GM19438 (cell line): ENCODE data around the gene CCDC88C.

Source experiments
- ATAC-seq: cut with Tn5 transposase; IDR thresholded peaks from one replicate; pipeline ENCODE4 v1.9.1; 2021; ENCODE audit warnings: low read depth; ENCODE audit not compliant: unreplicated experiment

Gene CCDC88C

DNA sequence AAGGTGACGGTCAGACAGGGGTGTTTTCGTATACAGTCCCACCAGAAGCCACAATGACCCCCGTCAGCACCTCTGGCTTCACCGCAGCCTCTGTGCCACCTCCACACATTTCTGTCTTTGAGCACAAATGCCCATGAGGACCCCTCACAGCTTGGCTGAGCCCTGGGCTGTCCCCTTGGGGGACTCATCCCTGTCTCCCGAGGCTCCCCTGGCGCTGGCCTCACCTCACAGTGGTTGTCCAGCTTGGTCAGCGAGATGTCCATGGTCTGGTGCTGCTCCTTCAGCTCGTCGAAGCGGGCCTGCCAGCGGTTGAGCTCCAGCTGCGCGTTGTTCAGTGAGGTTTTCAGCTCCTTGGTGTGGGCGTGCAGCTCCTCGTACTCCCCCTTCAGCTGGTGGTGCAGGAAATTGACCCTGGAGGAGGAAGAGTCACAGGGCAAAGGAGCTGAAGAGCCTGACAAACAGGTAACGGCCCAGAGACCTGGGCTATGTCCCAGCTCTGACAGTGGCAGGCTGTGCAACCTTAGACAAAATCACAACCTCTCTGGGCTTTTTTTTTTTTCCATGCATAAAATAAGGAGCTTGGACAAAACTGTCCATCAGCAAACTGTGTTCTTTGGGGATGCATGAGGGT is 120.4 kb downstream of the CCDC88C start:
- ATAC-seq = no peak

DNA sequence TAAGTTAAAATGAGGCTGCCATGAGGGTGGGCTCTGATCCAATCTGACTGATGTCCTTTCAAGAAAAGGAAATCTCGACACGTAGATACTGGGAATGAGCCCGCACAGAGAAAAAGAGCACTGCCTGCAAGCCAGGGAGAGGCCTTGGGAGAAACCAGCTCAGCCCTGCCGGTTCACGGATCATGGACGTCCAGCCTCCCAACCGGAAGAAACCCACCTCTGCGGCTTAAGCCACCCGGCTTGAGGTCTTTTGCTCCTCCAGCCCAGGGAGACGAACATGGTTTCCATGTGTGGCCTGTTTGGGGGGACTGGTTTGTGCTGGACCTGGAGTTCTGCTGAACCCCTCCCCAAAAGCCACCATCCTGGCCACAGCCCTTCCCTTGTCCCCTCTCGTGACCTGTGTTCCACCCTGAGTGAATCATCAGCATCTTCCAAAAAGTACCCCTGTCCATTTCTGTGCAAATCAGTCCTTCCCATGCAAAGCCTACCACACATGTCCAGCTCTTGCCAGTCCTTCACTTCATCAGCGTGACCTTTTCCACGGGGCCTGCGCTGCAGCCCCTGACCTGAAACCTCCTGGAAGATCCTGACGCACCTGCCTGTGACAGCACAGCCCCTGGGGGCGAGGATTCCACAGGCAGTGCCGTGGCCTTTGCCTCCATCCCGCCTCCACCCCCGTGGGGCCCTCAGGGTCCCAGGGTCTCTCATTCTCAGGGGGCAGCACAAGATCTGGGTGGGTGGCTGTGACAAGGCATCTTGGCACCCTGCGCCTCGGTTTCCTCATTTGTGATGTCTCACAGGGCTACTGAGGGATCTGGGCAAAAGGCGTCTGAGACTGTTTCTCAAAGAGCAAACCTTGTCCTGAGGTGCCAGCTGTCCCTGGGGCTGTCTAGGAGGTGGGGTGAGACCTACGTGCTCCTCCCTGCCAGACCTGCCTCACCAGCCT is 121.5 kb downstream of the CCDC88C start:
- no peak for ATAC-seq

DNA sequence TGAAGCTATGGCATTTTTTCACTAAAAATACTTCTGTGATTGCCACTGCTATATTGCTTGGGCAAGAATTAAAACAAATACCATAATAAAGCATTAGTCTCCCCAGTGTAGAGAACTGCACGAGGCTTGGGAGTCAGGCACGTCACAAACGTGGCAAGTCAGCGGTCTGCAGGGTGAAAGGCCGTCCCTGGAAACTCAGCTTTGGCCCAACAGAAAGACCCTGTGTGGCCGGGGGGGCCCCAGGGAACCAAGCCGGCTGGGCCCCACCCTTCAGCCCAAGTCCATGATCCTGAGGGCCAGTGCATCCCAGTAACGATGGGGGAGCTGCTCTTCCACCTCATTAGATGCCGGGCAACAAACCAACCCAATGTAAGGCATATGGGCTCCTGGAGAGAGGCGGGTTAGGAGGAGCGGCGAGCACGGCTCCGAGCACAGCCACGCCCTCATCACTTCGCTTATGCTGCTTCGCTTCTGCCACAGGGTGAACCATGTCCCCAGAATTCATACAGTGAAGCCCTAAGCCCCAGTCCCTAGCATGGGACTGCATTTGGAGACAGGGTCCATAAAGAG is 122.3 kb downstream of the CCDC88C start:
- no peak for ATAC-seq

DNA sequence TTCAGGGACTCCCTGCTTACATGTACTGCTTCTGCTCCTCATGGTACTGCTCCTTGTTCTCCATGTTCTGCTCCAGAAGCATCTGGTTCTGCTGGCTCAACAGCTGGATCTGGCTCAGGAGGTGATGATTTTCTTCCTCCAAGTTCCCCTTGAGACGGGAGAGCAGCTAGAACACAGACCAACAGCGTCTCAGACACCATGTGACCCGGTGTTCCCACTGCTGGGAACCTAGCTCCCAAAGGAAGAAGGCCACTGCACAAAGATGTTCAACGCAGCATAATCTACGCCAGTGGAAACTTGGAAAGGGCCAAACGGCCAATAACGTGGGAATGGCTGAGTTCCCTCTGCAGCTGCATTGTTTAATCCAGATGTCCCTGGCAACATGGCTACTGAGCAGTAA is 123.5 kb downstream of the CCDC88C start:
- ATAC-seq = no peak

DNA sequence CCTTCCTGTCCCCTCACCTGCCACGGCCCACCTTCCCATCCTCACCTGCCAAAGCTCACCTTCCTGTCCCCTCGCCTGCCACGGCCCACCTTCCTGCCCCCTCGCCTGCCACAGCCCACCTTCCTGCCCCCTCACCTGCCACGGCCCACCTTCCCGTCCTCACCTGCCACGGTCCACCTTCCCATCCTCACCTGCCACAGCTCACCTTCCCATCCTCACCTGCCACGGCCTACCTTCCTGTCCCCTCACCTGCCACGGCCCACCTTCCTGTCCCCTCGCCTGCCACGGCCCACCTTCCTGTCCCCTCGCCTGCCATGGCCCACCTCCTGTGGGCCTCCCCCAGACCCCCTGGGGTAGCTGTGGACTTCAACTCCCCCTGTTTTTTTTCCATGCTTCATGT is 124.3 kb downstream of the CCDC88C start:
- ATAC-seq = no peak

DNA sequence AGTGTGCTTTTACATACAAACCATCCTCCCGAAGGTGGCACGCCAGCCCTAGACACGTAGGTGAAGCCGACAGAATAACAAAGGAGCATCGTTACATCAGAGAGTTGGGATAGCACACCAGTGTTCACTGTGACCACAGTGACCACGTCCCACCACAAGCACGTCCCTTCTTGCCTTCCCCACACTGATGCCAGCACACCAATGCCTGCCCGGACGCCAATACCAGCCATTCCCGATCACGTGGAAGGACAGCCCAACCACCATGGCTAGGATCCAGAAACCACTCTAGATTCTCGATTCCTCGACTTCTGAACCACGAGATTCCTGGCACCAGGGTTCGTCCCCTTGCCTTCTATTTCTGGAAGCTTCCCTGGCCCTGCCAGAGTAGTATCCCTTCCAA is 125.1 kb downstream of the CCDC88C start:
- no peak for ATAC-seq

DNA sequence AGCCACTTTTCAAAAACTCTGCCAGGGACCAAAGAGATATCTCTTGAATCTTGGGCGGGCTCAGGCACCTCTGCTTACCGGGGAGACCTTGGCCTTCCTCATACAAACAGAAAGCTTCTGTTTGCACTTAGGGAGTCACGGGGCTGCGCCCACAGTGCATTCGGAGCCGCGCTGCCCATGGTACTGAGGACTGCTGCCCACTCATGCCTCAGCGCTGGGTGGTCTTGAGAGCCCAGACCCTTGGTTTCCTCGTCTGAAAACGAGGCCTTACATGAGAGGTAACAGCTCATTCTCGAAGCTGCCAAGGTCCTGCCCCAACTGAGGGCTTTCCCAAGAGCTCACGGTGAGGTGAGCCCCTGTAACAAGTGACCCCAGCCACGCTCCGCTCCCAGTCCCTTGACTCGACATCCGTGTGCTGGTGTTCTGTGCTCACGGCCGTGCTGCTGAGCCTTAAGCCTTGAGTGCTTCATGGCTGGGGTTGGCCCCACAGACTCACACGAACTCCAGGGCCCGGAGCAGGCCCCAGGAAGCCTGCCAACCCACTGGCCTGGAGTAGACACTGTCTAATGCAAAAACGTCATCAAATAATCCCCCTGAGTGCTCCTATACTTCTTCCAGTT is 125.7 kb downstream of the CCDC88C start:
- ATAC-seq = no peak

DNA sequence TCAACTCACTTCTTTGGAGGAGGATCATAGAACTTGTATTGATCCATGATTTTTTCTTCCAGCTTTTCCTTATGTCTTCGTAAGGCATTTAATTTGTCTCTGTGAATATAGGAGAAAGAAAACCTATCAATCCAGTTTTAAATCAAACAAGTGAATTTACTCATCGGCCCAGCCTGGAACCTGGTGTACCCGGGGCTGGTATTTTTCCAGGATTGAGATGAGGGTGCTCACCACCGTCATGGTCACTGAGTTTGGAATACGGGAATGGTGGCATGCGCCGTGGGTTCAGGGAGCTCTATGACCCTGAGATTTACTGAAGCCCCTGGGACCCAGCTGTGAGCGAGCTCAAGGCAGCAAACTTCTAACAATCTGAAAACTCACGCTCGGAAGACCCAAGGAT is 126.6 kb downstream of the CCDC88C start:
- no peak for ATAC-seq

DNA sequence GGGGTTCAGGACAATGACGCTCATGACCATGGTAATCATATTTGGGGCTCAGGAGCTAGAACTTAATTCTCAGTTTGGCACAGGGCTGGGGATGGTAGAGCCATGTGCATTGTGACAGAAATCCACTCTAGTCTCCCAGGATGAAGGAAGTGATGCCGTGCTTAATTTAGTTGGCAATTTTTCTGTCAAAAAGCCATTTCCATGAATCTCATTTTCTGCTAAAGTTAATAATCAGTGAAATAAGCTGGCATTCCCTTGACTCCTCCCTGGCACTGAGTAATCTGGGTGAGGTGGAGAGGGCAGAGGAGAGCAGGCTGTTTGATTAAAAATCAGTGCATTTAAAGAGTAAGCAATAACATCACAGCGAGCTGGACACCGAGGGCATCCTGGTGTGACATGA is 128.2 kb downstream of the CCDC88C start:
- ATAC-seq = no peak

DNA sequence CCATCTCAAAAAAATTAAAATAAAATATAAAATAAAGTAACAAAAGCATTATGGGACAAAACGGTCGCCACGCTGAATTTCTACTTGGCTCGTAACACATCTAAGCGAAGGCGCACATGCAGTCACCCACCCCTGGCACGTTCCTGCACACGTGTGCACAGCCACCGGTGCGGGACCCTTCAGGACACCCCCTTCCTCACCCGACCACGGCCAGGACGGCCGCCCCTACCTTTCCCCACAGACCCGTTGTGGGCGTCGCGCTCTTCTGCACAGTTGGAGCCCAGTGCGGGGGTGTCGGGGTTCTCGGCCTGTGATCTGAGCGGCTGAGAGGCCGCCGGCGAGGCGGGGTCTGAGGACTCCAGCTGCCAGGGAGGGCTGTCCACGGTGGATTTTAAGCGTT is 128.7 kb downstream of the CCDC88C start:
- no peak for ATAC-seq

DNA sequence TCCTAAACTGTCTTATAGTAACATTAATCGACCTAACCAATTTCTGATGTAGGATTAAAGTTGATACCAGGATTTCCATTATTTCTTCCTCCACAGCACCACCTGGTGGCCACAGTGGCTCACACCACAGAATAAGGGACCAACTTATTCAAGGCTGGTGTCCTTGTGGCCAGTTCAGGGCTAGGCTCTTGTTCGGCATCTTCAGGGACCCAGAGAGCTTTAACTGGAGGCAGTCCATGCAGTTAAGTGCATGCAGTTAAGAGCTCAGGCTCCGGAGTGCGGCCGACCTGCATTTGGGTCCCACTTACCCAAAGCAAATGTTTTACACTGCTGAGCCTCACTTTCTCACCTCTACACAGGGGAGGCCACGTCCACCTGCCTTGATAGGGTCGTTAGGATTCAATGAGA is 131.1 kb downstream of the CCDC88C start:
- no peak for ATAC-seq

DNA sequence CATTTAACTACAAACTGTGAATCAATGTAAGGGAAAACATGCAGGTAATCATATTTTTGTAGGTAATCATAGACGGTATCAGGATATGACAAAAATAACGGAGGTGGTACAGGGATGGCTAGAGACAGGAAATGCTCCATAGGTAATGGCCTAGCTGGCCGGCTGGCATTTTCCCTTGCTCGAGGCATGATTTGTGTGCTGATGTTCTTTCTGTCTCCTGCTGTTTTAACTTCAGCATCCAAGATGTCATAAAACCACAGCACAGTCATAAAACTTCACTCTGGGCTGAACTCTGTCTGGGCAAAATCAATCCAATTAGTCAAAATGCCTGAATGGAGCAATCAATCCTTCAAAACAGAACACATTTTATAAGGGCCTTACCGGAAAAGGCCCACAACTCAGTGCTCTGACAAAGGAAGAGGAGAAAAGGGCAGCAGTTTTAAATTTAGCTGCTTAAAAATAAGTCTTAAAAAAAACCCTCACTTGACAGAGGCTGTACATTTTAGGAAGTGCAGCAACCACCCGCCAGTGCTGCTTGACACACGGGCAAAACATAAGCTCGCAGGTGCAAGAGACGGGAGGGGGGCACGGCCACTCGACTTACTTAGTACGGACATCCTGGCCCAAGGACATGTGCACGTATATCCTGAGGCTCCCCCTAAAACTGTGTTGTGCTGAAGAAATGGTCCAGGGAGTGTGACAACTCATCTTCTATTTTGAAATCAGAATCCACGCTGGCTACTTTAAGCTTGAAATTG is 132.7 kb downstream of the CCDC88C start:
- no peak for ATAC-seq

DNA sequence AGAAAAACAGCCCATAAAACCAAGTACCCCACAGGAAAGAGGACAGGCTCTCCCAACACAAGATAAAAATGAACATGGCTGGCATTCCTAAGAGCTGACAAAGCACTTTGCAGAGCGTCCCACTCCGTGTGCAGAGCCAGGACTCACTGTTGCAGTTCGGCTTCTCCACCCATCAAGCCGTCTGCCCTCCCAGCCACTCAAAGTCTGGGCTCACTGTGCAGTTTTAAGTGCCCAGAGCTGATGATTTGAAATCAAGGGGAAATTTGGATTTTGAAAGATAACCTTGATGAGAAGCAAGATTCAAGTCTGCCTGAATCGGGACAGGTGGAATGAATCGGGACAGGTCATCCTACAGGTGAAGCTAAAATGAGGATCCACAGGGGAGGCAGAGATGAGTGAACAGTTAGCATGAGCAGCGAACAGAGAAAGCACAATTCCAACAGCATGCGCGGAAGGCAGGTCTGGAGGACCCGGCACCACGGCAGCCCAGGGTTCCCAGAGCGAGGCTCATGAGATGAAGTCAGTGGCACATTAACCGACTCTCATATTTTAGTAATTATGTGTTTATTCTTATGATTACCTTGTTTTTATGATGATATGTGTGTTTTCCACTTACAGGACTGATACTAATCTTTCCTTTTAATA is 133.4 kb downstream of the CCDC88C start:
- no peak for ATAC-seq

DNA sequence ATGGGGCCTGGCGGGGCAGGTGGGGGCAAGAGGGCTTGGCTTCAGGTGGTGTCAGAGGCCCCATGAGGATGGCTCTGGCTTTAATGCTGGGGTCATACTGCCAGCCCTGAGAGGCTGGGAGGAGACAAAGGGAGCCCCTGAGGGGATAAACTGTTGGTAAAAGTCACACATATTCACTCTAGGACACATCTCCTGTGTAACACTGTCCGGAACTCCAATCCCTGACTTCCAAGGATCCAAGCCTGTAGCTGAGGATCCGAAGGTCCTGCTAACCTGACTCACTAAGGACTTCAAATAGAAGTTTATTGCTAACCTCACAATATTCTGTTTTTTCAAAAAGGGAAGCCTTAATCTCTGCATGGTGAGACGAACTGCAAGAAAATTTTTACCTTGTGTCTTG is 134.0 kb downstream of the CCDC88C start:
- ATAC-seq = no peak

DNA sequence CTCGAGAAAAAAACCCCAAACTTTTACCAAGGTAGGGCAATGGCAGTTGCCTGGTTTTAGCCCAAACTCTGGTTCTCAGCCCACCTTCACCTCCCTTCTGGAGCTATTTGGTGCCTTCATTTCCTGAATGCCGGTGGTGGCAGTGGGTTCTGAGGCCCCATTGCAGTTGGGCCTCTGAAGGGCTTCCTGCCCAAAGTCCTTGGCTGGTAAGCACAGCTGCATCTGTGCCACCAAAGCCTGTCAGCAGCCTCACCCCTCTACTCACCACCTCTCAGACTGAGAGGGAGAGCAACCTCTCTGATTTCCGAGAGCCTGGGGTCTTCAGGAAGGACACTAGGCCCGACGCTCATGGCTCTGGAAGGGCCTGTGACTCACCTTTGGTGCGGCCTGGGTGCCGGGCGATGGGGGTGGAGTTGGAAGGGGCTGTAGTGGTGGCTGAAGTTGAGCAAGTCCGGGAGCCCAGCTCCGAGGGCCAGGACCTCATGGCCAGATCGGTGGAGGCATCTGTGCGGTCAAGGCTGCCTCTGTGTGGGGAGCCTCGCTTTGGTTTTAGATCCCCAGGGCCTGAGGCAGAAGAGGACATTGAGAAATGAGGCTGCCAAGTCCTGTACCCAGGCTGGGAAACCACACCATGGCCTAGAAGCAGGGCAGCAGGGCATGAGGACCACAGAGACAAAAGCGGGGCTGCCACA is 134.5 kb downstream of the CCDC88C start:
- no peak for ATAC-seq

DNA sequence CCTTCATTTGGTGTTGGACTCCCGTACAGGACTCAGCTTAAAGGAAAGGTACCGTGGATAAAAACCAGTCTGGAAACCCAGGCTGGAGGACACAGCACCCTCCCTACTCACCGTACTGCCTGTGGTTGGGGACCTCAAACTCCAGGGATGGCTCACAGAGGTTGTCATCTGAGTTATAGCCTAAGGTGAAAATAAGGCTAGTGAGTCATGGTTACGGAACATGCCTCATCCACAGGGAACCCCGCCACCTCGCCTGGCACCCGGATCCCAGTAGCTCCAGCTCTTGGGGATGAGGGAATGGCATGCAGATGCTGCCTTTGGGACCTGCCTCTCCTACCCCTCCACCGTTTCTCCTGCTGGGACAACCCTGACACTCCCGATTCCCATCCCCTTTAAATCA is 136.3 kb downstream of the CCDC88C start:
- no peak for ATAC-seq

DNA sequence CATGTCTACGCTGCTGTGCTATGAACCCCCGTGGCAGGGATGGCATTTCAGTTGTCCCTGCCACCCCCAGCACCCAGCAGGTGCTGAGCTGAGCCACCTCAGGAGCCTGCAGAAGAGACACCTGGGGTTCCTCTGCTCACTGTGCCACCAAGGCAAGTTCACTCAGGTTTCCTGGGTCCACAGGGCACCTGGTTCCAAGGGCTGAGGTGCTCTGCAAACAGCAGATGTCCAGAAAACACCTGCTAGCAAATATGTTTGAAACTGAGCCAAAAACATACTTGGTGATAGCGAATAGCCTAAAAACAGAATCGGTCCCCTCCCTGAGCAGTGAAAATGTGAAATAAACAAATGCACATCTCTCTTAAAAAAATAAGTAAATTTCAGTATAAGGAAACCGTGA is 137.5 kb downstream of the CCDC88C start:
- ATAC-seq = no peak

DNA sequence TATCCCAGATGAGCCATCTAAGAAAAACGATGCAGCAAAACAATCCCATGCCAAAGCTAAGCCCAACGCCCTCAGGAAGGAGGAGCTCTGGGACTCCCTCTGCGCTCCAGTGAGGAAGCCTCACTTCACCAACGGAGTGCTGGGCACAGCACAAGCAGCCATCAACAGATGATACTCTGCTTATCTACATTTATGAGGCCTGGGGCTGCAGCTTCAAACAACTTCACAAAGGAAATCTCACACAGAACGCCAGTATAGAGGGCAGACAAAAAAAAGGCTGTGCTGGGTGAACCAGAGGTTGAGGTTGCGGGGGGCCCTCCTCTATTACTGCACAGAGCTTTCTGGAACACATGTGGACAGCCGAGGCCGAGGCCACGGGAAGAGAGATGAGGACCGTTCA is 138.3 kb downstream of the CCDC88C start:
- ATAC-seq = no peak

DNA sequence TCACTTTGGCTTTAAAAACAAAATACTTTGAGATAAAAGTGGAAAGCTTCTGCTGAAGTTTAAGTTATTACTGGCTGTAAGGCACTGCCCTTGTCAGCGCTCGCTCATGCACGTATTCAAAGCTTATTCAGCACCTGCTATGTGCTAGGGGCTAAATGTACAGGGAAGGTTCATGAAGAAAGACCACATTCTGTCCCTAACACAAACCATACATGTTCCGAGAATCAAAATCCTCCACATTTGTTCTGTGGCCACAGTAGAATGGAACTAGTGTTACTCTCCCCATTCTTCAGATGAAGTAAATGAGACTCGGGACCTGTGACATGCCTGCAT is 139.3 kb downstream of the CCDC88C start:
- ATAC-seq = no peak
